Activated CD8-positive, alpha-beta memory T cell treated with anti-CD3 and anti-CD28 coated beads, Interleukin-2, amount 50 U/mL, for 48 hours (primary cell): Measurements from ENCODE around the gene PODXL2.
"Not testable (repeated sequence)": the region's sequence is repeated elsewhere in the genome, so short reads cannot be mapped to it uniquely, and the experiment has no call there.

Experiments
- DNase-seq: peaks from one replicate; pipeline ENCODE4 v3.0.0-alpha.2; 2020

PODXL2 gene

DNA sequence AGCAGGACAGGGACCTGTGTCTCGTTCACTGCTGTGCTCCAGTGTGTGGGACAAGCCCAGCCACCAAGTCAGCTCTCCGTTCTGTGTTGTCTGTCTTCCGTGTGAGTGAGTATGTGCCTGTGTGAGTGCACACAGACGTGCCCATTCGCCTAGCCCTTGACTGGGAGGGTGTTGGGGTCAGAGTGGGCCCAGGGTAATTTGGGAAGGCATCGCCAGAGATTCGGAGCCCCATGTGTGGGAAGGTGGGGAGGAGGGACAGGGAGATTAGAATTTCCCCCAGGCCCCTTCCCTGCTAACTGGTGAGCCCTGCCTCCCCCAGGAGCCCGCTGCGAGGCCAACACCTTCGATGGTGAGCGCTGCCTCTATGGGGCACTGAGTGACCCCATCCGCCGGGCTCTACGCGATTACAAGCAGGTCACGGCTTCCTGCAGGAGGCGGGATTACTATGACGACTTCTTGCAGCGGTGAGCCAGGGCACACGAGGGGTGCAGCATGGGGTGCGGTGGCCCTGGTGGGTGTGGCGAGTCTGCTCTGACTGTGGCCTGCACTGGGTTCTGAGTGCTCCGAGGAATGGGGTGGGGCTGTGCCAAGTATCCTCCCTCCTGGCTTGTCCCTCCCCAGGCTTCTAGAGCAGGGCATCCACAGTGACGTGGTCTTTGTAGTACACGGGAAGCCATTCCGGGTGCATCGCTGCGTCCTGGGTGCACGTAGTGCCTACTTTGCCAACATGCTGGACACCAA is 46.8 kb downstream of the PODXL2 start:
- no peak for DNase-seq

DNA sequence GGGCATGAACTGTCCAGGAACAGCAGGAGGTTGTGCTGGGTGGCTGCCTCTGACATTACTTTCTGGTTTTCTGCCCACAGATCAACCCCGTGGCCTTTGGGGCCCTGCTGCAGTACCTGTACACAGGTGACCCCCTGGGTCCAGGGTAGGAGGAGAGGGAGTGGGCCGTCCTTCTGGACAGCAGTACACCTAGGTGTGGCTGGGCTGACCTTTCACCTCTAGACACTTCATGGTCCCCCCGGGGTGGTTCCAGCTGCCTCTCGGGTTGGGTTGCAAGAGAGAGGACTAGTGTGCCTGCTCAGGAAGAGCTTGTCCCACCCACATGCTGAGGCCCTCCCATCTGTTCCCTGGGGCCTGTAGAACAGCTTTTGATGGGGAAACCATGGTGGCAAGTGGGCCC is 47.5 kb downstream of the PODXL2 start:
- DNase-seq = no peak

DNA sequence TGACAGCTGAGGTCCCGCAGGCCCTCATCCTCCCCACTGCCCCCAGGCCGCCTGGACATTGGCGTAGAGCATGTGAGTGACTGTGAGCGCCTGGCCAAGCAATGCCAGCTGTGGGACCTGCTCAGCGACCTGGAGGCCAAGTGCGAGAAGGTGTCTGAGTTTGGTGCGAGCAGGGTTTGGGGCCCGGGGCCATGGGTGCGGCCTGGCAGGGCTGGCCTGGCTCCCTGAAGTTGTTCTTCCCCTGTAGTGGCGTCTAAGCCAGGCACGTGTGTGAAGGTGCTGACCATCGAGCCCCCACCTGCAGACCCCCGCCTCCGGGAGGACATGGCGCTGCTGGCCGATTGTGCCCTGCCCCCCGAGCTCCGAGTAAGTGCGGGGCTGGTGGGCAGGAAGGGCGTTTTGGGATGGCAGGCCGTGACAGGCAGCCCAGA is 48.0 kb downstream of the PODXL2 start:
- no peak for DNase-seq

DNA sequence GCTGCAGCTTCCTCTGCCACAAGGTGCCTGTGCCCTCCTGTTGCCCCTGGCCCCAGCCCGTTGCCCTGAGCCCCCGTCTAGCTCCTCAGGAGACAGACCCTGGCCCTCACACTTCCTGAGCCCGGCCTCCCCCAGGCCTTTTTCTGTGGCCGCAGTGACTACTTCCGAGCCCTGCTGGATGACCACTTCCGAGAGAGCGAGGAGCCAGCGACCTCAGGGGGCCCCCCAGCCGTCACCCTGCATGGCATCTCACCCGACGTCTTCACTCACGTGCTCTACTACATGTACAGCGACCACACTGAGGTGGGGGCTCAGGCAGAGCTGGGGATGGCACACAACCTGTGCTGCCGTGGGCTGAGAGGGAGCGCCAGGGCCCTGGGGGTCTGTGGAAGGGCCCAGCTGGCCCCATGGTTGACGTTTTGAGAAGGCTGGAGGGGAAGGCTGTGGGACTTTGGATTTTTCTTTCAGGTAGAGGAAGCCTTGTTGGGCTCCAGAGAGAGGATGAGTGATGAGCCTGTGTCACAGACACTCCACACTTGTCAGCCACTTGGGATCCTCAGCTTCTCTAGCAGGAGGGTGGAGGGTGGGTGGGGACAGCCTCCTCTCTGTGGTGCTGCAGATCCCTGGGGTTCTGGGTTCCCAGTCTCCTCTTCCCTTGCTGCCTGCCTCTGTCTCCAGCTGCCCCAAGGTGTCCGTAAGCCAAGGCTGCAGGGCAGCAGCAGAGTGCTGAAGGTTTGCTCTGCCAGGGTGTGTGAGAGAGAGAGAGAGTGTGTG is 48.7 kb downstream of the PODXL2 start:
- DNase-seq = no peak

DNA sequence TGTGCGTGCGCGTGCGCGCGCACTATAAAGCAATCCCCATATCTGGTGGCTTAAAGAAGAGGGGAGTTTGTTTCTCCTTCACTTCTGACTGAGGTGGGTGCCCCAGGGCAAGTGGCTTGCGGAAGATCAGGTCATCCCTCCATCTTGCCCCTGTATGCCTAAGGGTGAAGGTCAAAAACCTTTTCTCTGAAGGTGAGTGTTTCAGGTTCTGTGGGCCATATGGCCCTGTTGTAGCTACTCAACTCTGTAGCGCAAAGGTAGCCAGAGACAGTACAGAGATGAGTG is 49.3 kb downstream of the PODXL2 start:
- DNase-seq = no peak

DNA sequence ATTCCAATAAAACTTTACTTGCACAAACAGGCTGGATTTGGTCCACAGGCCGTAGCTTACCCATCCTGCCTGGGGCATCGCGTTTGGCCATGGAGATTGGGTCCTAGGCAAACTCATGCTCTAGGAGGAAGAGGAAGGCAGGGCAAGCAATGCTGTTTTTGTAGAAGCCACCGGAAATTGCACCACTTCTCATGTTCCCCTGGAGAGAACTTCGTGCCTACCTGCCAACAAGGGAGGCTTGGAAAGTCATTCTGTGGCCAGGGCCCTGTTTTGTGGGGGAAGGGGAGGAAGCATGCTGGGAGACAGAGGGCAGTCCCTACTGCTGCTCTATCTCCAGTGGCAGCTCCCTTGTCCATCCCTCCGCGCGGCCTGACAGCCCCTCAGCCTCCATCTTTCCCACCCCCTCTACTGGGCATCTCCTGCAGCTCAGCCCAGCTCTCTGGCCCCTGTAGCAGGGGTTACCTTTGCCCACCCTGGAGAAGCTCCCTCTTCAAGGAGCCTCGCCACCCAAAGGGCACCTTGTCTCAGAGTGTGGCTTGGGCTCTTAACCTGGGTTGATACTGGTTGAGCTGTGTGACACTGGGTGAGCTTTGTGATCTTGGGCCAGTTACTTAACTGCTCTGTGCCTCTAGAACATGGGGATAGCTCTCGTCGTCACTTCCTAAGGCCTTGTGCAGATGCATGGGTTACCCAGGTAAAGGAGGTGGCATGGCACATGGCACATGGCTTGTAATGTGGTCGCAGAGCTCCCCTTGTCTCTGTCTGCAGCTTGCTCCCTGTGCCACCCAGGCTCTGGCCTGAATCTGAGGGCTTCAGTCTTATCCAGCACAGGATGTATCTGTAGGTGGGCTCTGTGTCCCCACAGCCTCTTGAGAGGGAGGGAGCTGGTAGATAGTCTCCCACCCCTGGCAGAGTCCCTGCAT is 49.9 kb downstream of the PODXL2 start:
- DNase-seq = peak; percentile 49

DNA sequence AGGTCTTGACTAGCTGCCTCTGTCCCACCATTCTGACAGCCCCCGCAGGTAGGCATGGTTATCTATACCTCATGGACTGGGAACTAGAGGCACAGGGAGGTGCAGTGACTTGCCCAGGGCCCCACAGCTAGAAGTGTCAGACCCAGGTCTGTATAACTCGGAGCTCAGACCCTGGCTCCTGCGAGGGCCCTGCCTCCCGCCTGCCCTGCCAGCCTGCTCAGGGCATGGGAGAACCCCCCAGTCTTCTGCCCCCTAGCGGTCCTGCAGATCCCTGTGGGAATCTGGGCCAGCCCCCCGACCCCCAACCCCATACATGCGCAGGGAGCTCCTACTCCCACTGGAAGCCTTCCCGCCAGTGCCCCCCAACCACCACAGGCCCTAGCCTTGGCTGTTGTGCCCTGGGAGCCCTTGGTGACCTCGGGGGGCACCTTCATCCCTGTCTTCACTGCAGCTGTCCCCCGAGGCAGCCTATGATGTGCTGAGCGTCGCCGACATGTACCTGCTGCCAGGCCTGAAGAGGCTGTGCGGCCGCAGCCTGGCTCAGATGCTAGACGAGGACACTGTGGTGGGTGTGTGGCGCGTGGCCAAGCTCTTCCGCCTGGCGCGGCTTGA is 50.7 kb downstream of the PODXL2 start:
- DNase-seq = no peak

DNA sequence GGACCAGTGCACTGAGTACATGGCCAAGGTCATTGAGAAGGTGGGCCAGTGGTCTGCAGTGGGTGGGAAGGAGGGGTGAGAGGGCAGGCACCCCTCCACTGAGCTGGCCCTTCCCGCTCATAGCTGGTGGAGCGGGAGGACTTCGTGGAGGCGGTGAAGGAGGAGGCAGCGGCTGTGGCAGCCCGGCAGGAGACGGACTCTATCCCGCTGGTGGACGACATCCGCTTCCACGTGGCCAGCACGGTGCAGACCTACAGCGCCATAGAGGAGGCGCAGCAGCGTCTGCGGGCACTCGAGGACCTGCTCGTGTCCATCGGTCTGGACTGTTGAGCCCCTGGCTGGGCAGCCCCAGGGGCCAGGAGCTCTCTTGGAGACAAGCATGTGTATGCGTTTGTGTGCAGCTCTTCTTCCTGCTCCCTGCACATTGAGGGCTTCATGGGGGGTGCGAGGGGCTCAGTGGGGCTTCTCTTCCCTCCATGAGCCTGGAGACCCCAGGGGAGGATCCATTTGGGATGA is 51.2 kb downstream of the PODXL2 start:
- no peak for DNase-seq

DNA sequence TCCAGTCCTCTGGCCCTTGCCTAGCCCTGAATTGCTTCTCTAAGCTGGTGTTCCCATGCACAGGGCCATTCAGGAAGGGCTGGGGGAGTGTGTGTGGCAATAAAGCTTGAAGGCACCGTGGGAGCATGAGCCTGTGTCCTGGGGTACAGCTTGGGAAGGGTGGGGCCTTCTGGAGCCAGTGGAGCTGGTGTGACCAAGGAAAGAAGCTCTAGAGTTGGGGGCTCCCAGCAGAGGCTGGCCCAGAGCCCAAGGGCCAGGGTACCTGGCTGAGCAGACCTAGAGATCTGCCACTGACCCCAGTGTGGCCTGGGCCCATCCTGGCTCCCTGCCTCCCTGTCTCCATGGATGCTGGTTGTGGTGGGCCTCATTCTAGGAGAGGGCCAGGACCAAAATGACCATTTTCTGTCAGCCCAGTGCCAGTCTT is 51.8 kb downstream of the PODXL2 start:
- peak; percentile 40 for DNase-seq

DNA sequence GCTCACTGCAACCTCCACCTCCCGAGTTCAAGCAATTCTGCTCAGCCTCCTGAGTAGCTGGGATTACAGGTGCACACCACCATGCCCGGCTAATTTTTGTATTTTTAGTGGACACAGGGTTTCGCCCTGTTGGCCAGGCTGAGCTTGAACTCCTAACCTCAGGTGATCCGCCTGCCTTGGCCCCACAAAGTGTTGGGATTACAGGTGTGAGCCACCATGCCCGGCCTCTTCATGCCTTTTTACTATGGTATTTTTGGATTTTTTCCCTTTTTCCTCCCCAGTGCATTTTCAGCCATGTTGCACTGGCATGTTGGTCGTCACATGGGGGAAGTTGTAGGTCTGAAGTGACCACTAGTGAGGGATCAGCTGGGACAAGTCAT is 53.2 kb downstream of the PODXL2 start:
- DNase-seq = not testable (repeated sequence)

DNA sequence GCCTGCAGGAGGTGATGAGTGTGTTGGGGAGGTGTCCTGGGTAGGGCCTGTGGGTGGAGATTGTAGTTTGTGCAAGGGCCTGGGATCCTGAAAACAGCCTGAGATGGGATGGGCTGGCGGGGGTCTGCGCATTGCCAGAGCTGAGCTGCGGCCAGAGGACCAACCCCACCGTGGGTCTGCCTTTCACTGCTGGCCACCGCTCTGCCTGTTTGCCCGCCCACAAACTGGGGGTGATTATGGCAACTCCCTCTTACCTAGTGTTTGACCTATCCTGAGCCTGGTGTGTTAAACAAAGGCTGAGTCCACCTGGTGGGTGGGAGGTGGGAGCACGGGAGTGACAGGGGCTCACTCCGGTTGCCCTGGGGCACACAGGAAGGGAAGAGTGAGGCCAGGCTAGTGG is 53.6 kb downstream of the PODXL2 start:
- DNase-seq = no peak

DNA sequence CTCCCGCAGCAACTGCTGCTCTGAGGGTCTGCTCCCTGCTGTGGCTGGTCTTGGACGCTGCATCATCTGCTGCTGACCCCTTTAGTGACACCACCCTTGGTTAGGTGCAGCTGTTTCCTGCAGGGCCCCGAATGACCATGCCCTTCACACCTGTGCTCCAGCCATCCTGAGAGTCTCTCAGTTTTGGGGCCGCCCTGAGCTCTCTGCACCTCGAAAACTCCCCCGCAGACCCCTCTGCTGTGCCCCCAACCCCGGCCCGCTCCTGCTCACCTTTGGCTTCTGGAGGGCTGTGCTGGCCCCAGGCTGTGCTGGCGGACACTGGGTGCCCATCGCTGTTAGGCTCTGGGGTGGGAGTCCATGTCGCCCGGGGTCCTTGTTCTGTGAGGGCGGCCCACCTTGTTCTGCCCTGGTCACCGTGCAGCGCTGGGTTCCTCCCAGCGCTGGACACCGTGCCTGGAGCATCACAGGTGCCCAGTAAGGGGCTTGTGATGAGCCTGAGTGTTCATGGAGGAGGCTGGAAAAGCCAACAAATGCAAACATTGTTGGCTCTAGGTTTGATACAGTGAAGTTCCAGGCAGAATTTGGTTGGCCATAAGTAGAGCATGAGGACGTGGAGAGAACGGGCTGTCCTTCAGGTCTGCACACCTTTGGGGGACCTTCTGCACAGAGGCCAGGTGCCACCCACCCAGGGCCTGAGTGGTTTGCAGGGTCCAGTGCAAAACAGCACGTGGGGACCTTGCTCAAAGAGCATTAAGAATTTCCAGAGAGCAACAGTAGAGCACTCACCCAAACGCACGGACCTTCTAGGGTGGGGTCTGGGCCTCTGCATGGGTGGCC is 56.1 kb downstream of the PODXL2 start:
- DNase-seq = no peak

DNA sequence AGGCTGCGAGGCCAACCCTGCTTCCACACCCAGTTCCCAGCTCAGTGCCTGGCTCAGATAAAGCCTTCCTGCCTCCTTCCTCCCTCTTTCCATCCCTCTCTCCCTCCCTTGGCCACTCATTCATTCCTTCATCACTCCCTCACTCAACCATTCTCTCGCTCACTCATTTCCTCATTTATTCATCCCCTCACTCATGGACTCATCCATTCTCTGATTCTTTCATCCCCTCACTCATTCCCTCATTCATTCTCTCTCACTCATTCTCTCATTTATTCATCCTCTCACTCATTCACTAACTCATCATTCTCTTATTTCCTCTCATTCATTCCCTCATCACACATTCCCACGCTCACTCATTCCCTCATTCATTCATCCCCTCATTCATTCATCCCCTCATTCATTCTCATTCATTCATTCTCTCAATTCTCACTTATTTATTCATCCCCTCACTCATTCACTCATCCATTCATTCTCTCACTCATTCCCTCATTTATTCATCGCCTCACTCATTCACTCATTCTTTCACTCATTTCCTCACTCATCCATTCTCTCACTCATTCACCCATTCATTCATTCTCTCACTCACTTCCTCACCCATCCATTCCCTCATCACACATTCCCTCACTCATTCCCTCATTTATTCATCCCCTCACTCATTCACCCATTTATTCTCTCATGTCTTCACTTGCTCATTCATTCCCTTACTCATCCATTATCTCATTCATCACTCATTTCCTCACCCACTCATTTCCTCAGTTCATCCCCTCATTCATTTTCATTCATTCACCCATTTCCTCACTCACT is 56.9 kb downstream of the PODXL2 start:
- DNase-seq = no peak

DNA sequence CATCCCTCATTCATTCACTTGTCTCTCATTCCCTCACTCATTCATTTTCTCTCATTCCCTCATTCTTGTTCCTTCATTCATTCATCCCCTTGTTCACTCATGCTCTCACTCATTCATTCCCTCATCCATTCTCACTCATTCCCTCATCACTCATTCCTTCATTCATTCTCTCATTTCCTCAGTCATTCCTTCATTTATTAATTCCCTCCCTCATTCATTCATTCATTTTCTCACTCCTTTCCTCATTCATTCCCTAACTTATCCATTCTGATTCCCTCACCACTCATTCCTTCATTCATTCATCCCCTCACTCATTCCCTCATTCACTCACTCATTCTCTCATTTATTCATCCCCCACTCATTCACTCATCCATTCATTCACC is 57.5 kb downstream of the PODXL2 start:
- no peak for DNase-seq

DNA sequence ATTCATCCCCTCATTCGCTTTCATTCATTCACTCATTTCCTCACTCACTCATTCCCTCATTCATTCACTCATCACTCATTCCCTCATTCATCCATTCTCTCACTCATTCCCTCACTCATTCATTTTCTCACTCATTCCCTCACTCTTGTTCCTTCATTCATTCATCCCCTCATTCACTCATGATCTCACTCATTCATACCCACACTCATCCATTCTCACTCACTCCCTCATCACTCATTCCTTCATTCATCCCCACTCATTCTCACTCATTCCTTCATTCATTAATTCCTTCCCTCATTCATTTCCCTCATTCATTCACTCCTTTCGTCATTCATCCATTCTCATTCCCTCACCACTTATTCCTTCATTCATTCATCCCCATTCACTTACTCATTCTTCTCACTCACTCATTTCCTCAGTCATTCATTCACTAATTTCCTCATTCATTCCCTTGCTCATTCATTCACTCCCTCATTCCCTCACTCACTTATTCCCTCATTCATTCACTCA is 58.3 kb downstream of the PODXL2 start:
- DNase-seq = no peak

DNA sequence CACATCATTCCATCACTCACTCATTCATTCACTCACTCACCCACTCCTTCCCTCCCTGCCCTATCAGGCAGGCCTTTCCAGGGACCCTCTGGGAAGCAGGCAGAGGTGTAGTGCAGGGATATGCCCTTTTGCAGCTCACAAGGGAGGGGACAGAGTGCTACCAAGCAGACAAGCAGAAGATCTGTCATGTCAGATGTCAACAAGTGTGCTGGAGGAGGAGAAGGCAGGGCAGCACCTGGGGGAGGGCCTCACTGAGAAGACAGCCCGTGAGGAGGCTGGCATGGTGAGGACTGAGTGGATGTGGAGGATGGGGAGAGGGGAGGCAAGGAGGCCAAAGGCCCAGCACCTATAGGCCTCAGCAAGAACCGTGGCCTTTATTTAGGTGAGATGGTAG is 59.0 kb downstream of the PODXL2 start:
- no peak for DNase-seq

DNA sequence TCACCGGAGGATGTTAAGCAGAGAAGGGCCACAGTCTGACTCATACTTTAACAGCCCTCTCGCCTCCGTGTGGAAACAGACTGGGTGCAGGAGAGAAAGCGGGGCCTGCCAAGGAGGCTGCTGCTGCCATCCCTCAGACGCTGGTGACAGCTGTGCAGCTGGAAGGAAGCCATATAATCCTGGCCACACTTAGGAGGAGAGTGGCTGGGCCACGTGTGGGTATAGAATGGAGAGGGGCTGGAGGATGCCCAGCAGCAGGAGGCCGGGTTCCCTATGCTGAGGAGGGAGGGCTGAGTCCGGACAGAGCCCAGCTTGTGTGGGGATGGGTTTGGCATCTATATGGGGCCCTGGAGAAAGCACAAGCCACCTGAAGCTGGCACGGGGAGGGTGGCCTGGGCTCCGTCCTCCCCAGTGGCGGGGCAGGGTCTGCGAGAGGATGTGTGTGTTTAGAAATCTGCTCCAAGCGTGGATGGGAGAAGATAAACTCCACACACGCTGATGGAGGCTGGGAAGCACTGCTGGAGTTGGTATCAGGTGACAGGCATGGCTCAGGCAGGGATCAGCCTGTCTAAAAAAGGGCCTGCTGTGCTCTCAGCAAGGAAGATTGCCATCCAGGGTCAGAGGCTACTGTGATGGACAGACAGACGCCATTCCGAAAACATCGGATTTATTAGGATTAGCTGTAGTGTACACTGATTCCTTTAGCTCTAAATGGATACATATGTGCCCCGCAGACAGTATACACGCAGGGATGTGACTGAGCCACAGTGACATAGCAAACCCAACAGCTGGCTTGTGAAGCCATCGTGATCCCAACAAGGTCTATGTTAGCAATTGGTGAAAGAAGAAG is 59.7 kb downstream of the PODXL2 start:
- no peak for DNase-seq

DNA sequence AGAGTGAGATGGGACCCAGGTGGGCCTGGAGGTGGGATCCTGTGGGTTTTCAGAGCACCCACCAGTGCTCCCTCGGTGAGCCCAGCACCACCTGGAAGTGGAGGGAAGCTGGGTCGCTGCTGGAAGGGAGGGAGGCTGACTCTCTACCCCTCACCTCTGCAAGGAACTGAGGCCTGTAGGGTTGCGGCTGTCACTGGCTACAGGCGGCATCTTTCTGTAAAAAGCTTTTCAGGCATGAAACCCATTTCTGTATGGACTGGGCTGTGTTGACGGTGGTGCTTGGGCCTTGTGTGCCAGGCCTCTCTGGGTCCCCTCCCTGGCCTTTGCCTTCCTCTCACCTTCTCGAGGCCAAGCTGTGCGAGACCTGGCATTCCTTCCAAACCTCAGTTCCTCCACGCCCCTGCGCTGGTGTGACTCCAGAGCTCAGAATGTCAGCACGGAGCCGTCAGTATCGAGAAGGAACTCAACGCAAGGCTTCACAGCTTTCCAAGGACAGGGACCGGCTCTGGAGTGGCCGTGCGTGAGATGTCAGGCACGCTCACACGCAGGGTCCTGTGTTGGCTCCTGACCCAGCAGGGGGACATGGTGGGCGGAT is 60.4 kb downstream of the PODXL2 start:
- no peak for DNase-seq

DNA sequence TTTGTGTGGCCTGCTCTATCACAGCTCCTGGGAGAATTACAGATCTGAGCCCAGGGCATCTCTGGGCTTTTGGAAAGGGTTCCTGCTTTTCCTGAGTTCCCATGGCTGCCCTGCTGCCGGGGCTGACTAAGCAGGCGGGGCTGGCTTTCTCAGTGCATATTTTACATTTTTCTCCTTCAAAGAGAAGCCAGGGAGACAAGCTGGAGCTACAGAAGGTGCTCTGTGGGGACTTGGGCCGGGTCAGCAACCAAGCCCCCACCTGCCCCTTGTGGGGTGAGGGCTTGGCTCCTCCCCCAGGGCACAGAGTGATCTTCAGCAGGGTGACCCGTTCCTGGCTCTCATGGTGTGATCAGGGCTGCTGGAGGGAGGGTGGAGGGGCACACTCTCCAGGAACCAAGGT is 61.1 kb downstream of the PODXL2 start:
- no peak for DNase-seq
